Activated CD8-positive, alpha-beta memory T cell treated with anti-CD3 and anti-CD28 coated beads for 1 hour (primary cell): ENCODE measurements around the gene IL32.

Experiments
- DNase-seq, 2 donors: peaks; one replicate each; pipeline ENCODE4 v3.0.0-alpha.2; 2020; ENCODE audit warnings: low read depth in 1 of 2; ENCODE audit errors: extremely low read depth in 1 of 2

The IL32 gene

GRCh38 chr16:3027983-3028715, 37.3 kb upstream of the IL32 start:
- peak; percentile 68 to 85 for DNase-seq

- DNase-seq: no peak
Observed at GRCh38 chr16:3028716-3029319, 36.6 kb upstream of the IL32 start.

DNA sequence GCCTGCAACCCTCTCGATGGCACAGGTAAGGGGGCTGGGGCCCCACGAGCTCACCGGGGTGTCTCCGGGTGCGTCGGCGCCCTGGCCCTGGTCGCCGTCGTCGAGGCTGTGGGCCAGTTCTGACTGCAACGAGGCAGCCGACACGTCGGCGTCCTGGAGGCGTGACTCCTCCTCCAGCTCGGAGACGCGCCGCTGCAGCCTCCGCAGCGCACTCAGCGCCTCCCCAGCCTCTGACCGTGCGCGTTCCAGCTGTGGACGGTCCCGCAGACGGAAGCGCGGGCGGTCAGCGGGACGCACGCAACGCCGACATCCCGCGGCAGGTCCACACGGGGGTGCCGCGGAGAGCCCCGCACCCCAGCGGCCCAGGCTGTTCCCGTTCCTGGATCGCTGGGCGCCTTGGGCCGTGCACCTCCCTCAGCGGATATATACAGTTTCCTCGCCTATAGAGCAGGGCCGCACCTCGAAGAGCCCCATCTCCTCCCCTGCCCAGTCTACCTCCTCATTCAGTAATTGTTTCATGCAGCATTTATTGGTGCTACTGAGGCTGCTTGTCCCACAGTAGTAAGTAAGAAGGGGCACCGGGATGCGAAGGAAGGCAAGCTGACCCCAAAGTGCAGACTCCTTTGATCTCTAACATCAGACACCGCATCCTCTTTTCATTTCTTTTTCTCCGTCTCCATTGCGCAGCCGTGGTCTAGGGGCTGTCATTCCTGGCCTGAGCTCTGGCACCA, 35.8 kb upstream of the IL32 start:
- DNase-seq: no peak

GRCh38 chr16:3030222-3031212, 34.9 kb upstream of the IL32 start:
- DNase-seq: no peak

- no peak for DNase-seq
Observed at GRCh38 chr16:3032624-3033023, 32.8 kb upstream of the IL32 start.

GRCh38 chr16:3035289-3035971, 30.0 kb upstream of the IL32 start:
- DNase-seq: no peak

GRCh38 chr16:3035972-3036725, 29.3 kb upstream of the IL32 start:
- DNase-seq: no peak

DNA sequence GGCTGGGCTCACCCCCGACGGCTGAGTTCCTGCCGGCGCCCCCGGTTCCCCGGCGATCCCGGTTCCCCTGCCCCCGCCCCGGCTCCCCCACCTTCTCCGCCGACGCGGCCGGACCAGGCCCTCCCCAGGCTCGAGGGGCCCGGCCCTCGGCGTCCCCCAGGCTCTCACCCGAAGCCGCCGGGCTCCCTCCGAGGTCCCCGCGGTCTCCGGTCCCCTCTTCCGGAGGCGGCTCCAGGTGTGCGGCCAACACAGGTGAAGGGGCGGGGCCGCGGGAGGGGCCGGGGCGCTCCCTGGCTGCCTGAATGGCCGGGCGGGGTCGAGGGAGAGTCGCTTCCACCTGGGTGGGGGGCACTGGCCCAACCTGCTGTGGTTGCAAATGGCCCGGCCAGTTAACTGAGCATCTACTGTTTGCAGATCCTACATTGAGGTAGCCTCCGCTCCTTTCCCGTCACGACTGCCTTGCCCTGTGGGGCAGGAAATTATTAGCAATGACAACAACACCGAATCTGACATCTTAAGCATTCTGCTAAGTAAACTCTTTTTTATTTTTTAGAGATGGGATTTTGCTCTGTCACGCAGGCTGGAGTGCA, 28.6 kb upstream of the IL32 start, which contains the start of gene BICDL2:
TSS of gene BICDL2 (minus strand) at position 219 of the 590 bp plus-strand sequence. CDS start 1,448 bp downstream, outside the sequence.
- DNase-seq: no peak

- DNase-seq: no peak
Observed at GRCh38 chr16:3038256-3038655, 27.2 kb upstream of the IL32 start.

DNA sequence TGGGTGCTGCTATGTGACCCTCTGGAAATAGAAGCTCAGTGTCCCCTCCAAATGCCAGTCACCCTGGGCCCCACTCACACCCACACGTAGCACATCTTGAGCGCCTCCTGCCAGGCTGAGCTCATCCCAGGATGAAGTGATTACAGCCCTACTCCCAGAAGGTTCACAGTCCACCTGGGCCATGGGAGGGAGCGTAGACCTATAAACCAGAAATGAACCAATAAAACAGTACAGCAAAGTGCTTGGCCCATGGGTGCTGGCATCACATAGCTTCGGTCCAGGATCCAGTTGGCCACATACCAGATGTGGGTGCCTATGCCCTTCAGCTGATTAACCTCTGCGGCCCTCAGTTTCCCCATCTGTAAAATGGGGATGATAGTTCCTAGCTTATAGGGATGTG, 26.5 kb upstream of the IL32 start:
- DNase-seq: no peak

DNA sequence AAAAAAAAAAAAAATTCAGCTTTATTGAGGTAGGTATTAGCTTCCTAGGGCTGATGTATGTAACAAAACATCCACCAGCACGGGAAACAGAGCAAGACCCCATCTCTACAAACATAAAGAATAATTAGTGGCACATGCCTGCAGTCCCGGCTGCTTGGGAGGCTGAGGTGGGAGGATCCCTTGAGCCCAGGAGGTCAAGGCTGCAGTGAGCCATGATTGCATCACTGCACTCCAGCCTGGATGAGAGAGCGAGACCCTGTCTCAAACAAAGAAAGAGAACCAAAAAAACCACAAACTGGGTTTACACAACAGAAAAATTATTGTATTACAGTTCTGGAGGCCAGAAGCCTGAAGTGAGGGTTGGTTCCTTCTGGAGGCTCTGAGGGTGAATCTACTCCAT, 23.1 kb upstream of the IL32 start:
- DNase-seq: no peak

DNA sequence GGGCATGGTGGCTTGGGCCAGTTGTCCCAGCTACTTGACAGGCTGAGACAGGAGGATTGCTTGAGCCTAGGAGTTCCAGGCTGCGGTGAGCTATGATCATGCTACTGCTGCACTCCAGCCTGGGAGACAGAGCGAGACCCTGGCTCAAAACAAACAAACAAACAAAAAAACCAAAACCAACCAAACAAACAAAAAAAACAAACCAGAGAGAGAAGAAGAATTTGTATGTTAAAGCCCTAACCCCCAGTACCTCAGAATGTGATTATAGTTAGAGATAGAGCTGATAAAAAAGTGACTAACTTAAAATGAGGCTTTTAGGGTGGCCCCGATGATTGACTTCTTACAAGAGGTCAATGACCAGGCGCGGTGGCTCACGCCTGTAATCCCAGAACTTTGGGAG, 20.7 kb upstream of the IL32 start:
- DNase-seq: no peak

DNA sequence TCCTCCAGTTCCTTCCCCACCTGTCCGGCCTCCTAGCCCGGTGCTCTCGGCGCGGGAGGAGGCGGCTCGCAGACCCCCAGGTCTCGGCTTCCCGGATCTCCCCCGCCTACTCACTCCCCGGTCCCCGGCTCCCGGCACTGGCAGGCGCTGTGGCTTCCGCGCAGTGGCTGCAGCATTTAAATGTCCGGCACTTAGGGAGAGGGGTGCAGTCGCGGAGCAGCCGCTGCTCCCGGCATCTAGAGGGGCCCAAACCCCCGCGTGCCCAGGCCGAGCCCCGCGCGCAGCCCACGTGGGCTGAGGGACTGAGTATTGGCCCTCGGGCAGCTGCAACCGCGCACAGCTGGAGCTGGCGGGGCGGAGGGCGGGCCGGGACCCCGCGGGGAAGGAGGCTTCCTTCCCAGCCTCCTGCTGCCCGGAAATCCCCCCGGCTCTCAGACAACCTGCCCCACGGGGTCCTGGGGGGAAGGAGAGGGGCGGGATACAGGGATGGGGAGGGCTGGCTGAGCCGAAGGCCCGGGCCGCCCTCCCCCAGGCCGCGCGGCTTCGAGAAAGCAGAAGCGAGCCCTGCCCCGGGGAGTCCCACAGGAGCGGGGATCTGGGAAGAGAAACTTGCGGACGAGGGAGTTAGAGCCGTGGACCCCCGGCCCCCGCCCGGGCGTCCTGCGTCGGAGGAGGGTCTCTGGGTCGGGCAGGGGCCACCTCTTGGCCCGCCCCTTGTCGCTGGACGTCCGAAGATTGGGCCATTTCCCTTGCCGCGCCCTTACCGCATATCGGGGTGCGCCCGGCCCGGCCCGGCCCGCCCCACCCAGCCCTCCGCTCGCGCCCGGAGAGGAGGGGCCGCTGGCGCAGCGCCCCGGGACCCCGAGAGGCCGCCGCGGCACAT, 19.4 kb upstream of the IL32 start, which contains the start of gene MMP25:
TSS of gene MMP25 (plus strand) at position 804 of the 883 bp plus-strand sequence. CDS start 357 bp downstream, outside the sequence.
- no peak for DNase-seq

GRCh38 chr16:3046641-3047386, 18.6 kb upstream of the IL32 start:
- DNase-seq: no peak

GRCh38 chr16:3047387-3047720, 18.1 kb upstream of the IL32 start:
- no peak for DNase-seq

- DNase-seq: no peak
Observed at GRCh38 chr16:3049921-3050481, 15.4 kb upstream of the IL32 start.

GRCh38 chr16:3050487-3050886, 15.0 kb upstream of the IL32 start:
- DNase-seq: no peak
